Measurements from ENCODE around the gene PTPRD.

The PTPRD gene

DNA sequence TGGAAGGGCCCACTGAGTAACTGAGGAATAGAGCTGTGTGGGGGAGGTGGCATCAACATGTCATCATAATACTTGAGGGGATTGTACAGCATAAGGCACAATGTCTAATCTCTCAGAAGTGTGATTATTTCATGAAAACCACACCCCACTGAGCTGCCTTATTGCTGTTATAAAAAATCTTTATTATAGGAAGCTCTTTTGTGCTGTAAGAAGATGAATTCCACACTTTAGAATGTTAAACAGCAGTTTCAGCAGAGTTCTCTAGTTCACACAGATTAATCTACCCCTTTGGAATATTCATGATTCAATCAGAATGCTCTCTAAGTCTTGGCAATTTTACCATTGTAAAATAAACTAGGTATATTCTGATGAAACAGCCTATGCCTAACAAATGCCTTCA, 1389.6 kb downstream of the PTPRD start:
- no peak for DNase-seq (ENCODE audit: low read depth)
- H3K4me3 ChIP-seq (ENCODE audit: low read depth, low read length), result no peak overlapping the region
- TF ChIP-seq CTCF (conservative IDR thresholded peaks at IDR 0.05; ENCODE audit: low read depth, low read length), result no peak

- TF ChIP-seq CTCF (conservative IDR thresholded peaks at IDR 0.05; ENCODE audit: low read depth, low read length), result no peak
These were observed 1390.1 kb downstream of the PTPRD start for GRCh38 chr9:9222730-9223129.

DNA sequence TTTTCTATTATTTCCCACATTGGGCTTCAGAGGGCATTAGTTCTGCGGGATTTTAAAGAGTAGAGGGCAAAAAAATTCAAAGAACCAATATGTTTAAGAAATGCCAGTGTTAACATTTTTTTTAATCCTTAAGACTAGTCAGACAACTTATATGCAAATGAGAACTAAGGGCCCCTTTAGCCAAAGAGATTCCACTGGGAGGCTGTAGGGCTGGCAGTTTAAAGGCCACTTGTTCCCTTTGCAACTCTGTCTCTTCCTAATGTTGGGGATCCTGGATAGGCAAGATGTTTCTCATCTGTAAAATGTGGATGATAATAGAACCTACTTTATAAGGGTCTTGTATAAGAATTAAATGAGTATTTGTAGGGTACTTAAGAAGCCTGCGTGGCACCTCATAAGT, 1395.9 kb downstream of the PTPRD start:
- no peak for DNase-seq (ENCODE audit: low read depth)
- H3K4me3 ChIP-seq (ENCODE audit: low read depth, low read length), result no peak overlapping the region
- TF ChIP-seq CTCF (conservative IDR thresholded peaks at IDR 0.05; ENCODE audit: low read depth, low read length), result no peak

More at GRCh38 chr9:9222730-9223129, 1390.1 kb downstream of the PTPRD start:
- DNase-seq (ENCODE audit: low read depth), result no peak
- H3K4me3 ChIP-seq (ENCODE audit: low read depth, low read length), result no peak overlapping the region

- TF ChIP-seq CTCF (conservative IDR thresholded peaks at IDR 0.05; ENCODE audit: low read depth, low read length), result no peak
- no peak overlapping the region for H3K4me3 ChIP-seq (ENCODE audit: low read depth, low read length)
- no peak for DNase-seq (ENCODE audit: low read depth)
These were observed 1397.8 kb downstream of the PTPRD start for GRCh38 chr9:9215050-9215449.

DNA sequence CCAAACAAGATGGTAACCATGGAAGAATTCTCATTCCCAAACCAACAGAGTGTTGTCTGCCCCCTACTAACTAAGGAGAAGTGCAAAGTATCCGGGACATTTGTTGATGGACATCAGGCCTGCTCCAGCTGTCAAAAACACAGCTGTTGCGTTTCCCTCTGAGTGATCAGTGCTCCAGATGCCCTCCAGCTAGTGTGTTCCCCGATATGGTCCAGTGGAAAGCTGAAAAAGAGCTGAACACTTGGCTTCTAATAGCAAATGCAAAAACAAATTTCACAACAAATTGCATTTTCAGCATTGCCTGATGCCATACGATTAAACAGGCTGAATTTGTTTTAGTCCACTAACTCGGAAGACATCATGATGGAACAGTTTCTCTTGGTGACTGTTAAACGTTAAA, 1398.7 kb downstream of the PTPRD start:
- no peak for TF ChIP-seq CTCF (conservative IDR thresholded peaks at IDR 0.05; ENCODE audit: low read depth, low read length)
- no peak for DNase-seq (ENCODE audit: low read depth)
- H3K4me3 ChIP-seq (ENCODE audit: low read depth, low read length), result no peak overlapping the region

DNA sequence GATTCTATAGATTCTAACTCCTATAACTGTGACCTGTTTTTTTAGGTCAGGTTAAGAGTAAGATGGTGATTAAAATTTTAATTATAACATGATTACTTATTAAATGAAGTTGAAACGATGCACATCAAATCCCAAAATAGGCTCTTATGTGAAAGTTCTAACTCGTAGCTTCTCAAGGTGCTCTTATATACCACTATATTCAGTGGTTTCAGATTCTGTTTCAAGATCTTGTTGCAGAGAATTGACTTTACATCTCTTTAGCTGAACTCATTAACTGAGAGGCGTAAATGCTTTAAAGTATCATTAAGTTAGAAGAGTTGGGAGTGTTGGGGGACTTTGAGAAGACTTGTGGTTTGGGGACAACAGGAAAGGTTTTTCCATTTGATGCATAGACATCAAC, 1399.8 kb downstream of the PTPRD start:
- no peak for TF ChIP-seq CTCF (conservative IDR thresholded peaks at IDR 0.05; ENCODE audit: low read depth, low read length)

GRCh38 chr9:9202276-9202675, 1410.5 kb downstream of the PTPRD start:
- DNase-seq (ENCODE audit: low read depth), result no peak
- no peak for TF ChIP-seq CTCF (conservative IDR thresholded peaks at IDR 0.05; ENCODE audit: low read depth, low read length)
- H3K4me3 ChIP-seq (ENCODE audit: low read depth, low read length), result no peak overlapping the region

More for the DNA sequence above, 1399.8 kb downstream of the PTPRD start:
- H3K4me3 ChIP-seq (ENCODE audit: low read depth, low read length), result no peak overlapping the region
- DNase-seq (ENCODE audit: low read depth), result no peak

Data from choroid plexus epithelial cell (primary cell).